Pons (tissue), 1 donor: ENCODE results near the gene VSIG10L2.

Source experiments
- DNase-seq: peaks from one replicate; pipeline ENCODE4 v3.0.0-alpha.2; 2016; ENCODE audit warnings: low spot score

The VSIG10L2 gene

DNA sequence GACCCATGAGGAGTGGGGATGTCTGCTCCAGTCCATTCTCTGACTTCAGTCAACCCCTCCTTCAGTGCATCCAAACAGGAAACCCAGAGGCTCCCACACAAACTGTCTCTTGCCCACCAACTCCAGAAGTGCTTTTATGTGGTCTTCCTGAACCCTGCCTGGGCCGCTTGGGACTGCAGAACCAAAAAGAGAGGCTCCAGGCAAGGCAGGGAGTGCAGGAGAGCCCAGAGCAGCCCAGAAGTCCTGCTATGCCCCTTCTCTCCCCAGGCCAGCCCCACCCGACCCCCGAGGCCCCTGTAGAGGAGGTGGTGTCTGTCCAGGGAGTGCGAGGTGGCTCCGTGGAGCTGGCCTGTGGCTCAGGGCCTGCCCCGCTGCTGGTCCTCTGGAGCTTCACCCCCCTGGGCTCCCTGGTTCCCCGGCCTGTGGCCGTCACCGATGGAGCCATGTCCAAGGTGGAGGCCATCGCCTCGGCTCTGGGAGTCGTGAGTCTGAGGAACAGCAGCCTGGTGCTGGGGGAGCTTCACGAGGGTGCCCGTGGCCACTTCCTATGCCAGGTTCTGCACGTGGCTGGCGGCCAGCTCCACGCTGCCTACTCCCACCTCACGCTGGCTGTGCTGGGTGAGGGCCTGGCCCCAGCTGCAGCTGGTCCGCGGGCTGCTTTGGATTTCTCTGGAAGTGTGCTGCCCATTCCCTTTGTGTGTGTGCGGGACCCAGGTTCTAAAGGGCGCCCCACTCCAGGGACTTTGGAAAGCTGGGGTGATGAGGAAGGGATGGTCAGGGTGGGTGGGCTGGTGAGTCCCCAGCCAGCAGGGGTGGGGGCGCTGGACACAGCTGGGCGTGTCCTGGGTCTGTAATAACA lies 1.8 kb downstream of the VSIG10L2 start:
- no peak for DNase-seq

DNA sequence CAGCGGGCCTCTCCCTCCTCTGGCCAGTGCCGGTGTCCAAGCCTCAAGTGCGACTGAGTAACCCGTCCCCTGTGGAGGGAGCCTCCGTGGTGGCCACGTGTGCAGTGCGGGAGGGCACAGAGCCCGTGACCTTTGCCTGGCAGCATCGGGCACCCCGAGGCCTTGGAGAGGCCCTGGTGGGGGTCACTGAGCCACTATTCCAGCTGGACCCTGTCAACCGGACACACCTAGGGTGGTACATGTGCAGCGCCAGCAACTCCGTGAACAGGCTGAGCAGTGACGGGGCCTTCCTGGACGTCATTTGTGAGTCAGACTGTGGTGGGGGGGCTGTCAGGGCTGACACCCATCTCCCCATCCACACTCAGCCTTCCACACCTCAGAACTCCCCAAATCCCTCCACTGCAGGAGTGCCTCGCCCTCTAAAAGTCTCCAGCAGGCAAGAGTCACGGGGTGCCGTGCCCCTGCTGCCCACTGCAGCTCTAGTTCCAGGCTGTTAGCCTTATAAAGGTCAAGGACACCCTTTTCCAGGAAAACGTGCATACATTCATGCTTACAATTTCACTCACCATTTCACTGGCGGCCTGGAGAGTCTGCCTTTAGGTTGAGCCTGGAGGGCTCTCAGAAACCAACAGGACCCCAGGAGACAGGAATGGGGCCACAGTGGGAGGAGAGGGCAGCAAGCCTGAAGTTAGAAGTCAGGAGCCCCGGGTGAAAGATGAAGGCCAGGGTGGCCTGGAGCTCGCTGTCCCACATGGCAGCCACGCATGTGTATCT lies 2.6 kb downstream of the VSIG10L2 start:
- no peak for DNase-seq

DNA sequence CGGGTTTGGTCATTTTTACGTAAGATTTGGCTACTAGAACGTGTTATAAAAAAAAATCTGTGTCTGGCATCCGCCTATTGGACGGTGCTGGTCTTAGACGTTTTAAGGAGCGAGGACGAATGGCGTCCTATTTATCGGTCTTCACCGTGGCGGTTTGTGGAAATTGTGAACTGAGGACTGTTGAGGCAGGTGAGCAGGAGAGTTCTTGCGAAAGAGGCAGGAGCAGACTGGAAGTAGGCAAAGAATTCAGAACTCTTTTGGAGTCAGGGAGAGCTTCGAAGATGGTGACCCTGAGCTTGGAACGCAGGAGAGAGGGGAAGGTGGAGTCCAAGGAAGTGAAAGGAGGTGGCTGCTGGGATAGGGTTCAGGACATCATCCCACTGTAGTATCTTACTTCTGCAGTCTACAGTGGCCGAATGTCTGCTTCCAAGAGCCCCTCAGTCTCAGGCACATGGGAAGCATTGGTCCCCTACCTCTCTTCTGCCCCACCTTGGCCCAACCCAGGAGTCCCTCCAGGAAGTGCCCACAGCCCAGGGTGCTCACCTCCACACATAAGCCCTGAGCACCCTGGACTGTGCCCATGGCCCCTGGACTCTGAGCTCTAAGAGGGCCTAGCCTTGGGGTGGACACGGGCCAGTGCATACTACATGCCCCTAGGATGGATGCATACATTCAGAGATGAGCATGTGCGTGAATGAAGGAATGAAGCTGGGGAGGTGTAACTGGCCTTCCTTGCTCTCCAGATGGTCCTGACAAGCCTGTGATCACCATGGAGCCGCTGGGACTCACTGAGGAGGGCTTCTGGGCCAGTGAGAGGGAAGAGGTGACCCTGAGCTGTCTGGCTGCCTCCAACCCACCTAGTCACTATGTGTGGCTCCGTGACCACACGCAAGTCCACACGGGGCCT lies 3.7 kb downstream of the VSIG10L2 start:
- no peak for DNase-seq

DNA sequence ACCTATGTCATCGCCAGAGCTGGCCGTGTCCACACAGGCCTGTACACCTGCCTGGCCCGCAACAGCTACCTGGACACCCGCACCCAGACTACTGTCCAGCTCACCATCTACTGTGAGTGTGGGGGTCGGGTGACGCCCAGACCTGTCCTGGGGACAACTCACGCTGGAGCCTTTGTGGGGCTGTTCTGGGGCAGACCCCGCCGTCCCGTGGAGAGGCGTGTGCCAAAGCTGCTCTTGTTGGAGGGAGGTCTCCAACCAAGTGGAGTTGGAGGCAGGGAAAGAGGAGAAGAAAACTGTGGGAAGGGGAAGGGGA lies 4.3 kb downstream of the VSIG10L2 start:
- DNase-seq = no peak

DNA sequence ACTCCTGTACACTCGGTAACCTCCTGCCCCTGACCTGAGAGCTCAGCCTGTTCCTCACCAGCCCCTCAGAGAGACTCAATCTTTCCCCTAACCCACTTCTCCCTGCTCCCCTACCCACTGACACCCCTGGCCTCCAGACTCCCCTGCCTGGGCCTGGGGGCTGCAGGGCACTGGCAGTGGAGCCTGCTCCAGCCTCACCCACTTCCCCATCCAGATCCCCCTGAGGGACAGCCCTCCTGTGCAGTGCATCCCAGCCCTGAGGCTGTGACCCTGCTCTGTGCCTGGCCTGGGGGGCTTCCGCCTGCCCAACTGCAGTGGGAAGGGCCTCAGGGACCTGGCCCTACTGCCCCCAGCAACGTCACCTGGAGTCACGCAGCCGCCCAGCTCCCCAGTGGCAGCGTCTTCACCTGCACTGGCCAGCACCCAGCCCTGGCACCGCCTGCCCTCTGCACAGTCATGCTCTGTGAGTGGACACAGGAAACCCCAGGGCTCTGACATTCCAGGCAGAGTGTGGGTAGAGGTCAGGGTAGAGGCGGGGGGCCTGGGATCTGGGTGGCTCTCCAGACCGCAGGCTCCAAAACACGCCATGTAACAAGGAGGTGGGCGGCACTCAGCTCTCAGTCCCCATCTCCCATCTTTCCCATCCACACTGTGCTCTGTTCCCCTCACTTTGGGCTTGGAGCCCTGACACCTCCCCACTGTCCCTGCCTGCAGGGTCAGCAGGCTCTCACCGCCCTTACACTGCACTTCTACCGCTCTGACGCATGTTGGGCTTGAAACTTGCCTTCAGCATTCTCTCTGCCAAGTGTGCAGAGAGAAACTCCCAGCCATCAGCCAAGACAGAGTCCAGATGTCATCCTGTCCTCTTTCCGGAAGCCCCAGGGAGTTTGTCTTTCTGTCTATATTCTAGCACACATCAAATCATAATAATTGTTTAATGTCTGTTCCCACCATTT lies 5.1 kb downstream of the VSIG10L2 start:
- no peak for DNase-seq

DNA sequence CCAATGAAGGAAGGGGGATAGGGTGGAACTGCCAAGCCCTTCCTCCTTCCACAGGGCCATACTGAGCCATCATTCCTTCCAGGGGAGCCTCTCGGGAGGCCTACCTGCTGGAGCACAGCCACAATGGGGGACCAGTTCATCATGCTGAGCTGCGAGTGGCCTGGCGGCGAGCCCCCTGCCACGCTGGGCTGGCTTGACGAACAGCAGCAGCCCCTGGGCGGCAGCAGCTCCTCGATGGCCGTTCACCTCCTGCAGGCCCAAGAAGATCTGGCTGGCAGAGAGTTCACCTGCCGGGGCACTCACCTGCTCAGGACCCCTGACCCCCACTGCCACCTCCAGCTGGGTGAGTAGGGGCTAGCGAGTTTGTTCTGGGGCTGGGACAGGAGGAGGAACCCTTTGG lies 5.9 kb downstream of the VSIG10L2 start:
- no peak for DNase-seq

DNA sequence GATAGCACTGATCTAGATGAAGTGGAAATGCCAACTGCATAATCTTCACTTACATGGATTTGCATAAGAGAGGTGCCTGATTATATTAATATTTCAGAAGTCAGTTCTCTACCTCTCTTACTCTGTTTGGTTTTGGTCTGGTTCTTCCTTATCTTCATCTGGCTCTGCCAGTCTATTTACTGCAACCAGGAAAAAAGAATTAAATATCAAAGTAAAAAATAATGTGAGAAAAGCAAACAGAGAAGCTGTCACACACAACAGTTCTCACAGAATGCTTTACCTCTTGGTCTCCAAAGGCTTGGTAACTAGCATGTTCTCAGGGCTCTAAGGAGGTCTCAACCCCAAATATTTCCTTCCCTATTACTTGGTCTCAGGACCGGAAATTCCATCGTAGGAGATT lies 6.7 kb downstream of the VSIG10L2 start:
- DNase-seq = no peak

DNA sequence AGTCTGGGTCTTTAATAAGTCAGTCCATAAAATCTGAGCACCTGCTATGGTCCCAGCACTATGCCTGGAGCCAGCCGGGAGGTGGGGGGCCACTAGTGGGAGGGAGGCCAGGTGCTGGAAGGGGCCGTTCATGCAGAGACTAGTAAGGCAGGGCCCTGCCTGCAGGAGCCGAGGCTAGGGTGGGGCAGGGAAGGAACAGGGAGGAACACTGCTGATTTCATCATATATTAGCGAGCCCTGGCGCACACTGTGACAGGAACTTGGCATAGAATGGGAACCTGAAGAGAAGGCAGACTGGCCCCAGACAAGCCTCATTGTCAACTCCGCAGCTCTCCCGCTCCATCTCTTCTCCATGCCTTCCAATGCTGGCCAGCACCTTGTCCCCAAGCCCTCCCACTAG lies 7.1 kb downstream of the VSIG10L2 start:
- no peak for DNase-seq

DNA sequence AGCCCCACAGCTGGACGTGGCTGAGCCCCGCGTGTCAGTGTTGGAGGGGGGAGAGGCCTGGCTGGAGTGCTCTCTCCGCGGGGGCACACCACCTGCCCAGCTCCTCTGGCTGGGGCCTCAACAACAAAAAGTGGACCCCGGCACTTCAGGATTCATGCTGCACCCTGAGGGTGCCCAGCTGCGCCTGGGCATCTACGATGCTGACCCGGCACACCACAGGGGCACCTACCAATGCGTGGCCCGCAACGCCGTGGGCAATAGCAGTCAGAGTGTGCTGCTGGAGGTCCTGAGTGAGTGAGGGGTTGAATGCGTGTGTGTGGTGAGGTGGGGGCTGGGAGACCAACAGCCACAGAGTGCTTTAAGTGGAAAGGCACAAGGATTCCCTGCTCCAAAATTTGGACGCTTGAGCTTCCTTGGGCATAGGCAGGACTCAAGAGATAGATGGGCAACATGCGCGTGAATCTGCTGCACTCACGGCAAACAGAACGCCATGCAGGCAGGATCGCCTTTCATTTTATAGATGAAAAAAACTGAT lies 7.6 kb downstream of the VSIG10L2 start:
- no peak for DNase-seq

DNA sequence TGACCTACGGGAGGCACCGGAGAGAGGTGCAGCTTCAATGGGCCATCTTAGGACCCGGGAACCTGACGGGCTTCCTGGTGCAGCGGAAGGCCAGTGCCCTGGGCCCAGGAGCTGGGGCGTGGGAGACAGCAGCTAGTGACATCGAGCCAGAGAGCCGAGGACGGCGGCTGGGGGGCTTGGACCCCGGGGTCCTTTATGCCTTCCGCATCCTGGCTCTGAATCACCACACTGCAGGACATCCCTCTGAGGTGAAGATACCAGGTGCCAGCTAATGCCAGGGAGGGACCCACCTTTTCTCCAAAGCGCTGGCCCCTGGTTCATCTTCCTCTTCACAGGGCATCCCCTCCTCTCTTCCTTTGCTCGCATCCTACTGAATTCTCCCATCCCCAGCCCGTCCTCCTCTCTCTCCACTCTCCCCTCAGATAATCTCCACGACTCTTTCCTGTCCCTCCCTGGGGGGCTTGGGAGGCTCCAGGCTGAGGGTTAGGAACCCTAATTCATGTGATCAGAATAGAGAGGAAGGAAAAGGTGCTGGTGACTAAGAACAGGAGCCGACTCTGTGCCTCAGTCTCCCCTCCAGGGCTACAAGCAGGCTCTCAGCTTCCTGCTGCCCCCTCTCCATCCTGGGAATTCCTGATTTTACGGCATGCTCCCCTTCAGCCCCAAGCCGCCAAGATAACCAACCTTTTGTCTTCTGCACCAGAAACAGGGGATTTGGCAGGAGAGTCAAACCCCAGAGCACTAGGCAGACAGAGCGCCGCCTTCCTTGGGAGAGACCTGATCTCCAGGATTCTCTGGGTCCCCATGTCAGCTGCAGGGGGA lies 8.5 kb downstream of the VSIG10L2 start:
- DNase-seq = no peak

DNA sequence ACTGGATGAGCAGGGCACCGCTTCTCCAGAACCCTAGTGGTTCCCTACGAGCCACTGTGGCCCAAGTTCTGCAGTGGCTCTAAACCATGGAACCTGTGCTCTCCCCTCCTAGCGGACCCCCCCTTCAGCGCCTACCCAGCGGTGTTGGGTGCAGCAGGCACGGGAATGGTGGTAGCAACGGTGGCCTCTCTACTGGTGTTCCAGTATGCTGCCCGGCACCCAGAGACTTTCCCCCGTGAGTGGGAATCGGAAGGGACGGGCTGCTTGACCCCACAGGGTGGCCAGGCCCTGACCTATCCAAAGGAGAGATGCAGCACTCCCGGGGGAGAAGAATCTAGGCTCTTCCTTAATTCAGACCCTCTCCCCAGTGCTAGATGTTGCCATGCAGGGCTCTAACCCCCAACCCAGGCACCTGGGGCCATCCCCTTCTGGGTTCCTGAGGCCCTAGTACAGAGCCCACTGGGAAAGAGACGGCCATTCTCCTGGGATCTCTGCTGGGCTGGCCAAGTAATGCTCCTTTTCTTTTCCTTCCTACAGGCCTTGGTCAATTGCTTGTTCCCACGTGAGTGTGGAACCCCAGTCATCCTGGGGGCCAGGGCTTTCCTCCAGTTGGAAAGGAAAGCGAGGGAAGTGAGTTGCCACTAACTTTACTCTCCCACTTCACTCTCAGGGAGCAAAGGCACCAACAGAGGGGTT lies 9.2 kb downstream of the VSIG10L2 start:
- DNase-seq = no peak

DNA sequence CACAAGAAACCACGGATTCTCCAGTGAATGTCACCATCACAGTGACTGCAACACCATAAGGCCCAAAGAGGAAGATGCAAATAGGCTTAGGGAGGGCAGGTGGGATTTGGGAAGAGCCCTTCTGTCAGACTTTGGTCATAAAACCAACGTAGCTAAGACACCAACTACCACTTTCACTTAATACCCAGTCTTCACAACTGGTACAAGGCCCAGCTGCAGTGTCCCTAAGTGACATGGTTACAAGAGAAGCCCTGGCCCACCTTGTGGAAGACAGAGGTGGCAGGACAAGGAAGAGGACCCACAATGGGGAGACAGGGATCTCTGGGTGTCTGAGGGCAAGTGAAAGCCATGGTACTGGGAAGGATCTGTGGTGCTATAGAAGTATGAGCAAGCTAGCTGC lies 10.0 kb downstream of the VSIG10L2 start:
- no peak for DNase-seq

DNA sequence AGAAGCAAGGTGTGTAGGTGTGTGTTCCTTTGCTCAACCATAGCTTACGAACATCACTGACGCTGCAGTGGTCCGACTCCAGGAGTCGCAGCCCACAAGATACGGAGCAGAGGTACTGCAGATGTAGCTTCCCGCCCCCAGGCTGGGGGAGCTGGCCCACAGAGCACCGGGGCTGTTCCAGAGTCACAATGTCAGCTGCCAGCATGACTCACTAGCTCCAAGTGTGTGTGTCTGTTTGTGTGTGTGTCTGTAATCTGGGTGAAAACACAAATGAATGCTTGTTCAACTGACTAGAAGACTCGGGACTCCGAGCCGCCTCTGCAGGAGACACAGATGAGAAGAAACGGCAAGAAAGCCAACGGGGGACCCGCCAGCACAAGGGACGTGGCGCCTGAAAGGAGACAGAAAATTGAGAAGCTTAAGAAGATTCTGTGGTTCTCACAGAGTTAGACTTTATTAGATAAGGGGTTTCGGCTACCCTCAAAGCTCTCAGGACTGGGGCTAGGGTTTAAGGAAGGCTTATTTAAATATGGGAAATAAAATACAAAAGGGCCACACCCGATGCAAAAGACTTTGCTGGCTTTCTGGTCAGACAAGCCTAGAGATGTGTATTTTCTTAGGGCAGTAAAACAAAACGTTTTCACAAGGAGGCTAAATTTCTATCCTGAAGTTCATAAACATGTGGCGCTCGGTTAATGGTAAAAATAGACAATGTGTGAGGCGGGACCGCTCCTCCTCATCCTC lies 10.7 kb downstream of the VSIG10L2 start:
- peak; percentile 63 for DNase-seq

DNA sequence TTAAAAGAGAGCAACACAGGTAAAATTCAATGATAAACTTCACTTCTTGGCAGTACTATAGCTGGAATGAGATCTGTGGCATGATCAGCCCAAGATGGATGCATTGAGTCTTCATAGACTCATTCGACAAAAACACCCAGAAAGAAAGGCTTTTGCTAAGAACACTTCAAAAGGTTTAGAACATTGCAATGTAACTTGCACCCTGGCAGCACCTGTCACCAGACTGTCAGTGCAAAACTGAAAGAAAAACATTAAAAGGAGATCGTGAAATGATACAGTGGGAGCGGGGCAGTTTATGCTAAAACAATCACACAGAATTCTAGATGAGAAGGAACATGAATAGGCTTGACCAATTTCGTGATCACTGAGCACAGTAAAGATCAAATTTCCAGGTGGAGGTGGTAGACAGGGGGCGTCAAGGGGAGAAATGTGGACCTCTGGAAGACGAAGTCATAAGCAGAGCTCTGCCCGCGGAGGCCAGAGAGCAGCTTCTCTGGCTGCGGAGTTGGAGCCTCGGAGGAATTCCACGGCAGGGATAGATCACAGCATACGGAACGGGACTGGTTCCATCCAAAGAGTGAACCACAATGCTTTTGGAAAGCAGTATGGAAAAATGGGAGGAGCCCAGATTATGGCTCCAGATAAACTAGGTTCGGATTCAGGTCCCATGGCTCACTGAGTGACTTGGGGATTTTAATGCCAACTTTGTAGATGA lies 11.9 kb downstream of the VSIG10L2 start:
- no peak for DNase-seq

DNA sequence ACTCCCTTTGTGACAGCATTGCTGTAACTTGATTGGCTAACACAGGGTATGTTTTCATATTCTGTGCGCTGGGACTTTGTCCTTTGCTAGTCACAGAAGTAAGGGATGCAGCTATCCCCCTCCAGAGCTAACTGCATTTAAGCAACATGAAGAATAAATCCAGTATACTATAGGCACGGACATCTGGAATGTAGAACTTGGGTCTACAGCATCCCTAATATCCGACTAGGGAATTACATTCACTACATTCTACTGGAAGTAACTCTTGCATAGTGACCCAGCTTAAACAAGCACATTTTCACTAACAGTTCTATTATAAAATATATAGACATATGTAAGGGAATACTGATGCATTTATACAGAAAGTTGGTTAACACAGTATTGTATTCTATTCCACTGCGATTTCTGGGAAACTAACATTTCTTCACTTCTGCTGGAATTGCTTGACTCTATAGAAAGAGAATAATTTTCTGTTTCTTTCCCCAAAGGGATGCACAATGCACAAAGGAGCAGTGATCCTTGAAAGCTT lies 13.1 kb downstream of the VSIG10L2 start:
- DNase-seq = no peak

DNA sequence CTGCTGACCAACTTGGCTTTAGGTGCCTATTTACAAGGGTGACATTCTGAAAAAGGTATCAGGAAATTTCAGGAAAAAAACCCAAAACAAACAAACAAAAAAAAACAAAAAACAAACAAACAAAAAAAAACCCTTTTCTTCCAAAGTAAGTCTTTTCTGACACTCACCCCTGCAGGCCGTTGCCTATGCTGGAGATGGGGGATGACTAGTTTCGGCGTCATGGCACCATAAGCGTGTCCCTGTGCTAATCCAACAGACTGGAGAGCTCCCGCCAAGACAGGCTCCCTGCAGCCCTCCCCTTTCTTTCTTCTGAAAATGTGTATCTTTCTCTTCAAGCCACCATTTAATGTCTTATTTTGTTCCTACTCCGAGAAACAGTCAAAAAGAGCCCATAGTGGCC lies 13.7 kb downstream of the VSIG10L2 start:
- no peak for DNase-seq

DNA sequence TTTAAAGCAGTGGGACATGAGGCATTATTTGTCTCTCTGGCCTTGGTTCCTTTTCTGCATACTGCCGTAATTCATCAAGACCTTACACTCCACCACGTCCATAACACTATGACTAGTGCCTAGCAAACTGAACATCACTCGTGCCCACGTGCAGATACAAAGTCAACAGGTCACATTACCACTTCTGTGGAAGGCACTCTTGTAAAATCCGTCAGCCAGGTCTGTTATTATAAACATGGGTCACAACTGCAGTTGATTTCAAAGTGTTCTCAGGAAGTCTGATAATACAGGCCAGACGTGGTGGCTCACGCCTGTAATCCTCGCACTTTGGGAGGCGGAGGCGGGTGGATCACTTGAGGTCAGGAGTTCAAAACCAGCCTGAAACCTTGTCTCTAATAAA lies 14.1 kb downstream of the VSIG10L2 start:
- DNase-seq = no peak

DNA sequence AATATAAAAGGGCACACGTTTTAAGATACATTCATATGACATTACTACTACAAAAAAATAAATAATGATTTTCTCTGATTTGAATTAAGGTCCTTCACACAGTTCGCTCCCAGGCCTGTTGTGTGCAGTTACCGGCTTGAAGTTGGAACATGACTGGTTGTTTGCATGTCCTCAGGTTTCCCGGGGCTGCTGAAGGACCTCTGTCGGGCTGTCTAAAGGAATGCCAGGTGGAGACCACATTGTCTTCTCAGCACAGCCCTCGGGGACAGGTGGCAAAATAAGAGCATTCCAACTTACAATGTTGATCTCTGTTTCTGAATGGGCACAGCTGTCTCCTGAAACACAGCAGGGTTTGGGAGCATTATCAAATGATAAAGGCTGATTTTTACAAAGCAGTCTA lies 14.9 kb downstream of the VSIG10L2 start:
- no peak for DNase-seq
